ENCODE data around the gene GPR137B.
"Not testable (repeated sequence)": the region's sequence is repeated elsewhere in the genome, so short reads cannot be mapped to it uniquely, and the experiment has no call there.

The GPR137B gene

GRCh38 chr1:236142253-236143103 lies at the start of gene GPR137B:
Gene GPR137B (plus strand): TSS chr1:236142539. CDS start chr1:236142623, 84 bp downstream.
- DNase-seq (ENCODE audit: low spot score) = peak; percentile 68

DNA sequence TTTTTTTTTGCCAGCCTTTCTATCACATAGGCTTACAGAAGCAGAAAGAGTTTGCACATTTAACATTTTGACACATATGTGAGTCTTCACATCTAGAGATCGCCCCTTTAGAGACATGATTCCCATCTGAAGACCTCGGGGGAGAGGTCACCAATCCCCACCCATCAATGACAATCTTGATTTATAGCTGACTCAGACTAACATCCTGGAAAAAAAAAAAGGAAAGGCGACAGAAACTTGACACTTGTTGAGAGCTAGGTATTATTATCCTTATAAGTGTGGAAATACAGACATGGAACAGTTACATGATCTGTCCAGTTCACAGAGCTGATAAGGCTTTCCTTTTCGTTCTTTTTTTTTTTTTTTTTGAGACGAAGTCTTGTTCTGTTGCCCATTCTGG lies 49.4 kb upstream of the GPR137B start:
- no peak for DNase-seq (ENCODE audit: low spot score)

DNA sequence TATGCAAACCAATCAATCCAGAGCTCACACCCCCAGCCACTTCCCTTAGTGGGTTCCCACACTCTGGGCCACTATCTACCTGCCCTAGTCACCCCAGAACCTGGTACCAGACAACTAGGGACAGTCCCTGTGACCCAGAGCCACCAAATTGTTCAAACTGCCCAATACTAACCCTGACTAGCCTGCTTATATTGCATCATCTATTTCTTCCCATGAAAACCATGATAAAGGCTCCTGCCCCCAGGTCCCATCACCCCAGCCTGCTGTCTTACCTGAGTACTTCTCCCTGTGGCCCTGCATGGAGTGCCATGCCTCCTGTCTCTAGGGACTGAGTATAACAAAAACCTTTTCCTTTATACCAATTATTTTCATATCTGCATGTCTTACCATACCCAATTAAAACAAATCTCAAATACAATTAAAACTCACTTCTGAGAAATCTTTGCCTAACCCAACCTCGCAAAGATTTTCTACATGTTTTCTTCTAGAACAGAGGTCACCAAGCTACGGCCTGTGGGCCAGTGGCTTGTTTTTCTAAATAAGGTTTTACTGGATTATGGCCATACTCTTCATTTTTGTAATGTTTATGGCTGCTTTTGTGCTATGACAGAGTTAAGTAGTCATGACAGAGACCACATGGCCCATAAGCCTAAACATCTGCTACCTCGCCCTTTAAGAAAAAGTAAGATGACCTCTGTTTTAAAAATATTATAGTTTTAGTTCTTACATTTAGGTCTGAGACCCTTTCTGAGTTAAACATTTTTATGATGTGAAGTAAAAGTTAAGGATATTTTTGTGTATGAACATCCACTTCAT lies 46.4 kb upstream of the GPR137B start:
- DNase-seq (ENCODE audit: low spot score) = no peak

DNA sequence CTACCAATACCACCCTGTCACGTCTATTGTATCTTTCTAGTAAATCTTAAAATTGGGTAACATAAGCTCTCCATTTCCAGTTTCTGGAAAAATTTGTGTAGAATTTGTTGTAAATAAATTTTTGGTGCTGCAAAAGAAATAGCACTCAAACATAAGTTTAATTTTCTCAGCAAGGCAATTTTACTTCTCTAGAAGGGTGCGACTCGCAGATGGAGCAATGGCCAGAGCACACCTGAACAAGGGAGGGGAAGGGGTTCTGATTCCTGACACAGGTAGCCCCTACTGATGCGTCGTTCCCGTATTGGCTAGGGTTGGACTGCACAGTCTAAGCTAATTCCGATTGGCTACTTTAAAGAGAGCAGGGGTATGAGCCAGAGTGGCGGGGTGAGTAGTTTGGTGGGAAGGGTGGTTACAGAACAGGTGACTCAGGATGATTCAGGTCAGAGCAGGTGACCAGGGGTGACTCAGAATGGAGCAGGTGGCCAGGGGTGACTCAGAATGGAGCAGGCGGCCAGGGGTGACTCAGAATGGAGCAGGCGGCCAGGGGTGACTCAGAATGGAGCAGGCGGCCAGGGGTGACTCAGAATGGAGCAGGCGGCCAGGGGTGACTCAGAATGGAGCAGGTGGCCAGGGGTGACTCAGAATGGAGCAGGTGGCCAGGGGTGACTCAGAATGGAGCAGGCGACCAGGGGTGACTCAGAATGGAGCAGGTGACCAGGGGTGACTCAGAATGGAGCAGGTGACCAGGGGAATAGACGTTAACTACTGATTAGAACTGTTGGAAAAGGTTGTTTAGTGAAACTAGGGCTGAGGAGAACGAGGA lies 45.5 kb upstream of the GPR137B start:
- DNase-seq (ENCODE audit: low spot score) = not testable (repeated sequence)

DNA sequence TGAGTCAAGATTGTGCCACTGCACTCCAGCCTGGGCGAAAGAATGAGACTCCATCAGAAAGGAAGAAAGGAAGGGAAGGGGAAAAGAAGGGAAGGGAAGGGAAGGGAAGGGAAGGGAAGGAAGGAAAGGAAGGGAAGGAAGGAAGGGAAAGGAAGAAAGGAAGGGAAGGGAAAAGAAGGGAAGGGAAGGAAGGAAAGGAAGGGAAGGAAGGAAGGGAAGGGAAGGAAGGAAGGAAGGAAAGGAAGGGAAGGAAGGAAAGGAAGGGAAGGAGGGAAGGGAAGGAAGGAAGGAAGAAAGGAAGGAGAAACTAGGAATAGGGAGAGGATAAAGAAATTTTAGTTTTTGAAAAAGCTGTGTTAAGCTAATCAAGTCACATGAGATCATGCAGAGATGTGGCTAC lies 44.1 kb upstream of the GPR137B start:
- no peak for DNase-seq (ENCODE audit: low spot score)

DNA sequence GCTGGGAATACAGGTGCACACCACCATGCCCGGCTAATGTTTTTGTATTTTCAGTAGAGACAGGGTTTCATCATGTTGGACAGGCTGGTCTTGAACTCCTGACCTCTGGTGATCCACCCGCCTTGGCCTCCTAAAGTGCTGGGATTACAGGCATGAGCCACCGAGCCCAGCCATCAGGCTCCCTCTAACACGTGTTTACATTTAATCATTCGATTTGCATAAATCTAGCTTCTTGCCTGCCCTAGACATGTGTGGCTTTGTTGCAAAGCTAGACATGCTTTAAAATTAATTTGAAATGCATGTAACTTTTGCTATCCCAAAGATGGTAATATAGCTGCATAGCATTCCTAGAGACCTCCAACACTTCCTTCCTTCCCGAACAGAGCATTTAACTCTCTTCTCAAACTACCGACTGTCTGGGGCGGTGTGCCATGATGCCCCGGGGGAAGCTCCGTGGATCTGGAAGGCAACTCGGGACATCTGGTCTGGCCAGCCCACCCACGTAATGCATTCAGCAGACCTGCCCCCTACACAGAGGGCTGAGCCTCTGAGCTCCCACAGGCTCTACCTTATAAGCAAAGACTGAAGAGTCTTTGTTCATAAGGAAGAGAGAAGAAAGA lies 42.9 kb upstream of the GPR137B start:
- no peak for DNase-seq (ENCODE audit: low spot score)

DNA sequence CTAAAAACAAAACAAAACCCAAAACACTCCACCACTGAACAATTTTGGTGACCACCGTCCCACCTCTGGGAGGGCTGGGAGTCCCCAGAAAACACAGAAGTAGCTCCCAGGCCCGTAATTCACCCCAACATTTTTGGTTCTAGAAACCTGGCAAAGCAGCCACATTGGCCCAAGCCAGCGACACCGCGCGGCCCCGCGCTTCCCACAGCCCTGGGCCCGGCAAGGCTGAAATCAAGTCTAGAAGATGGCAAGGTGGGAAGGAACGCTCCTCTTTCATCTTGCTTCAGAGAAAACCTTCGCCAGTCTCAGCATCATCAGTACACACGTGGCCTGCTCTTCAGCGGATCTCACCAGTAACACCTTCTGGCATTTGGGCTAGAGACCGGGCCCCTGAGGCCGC lies 41.5 kb upstream of the GPR137B start:
- no peak for DNase-seq (ENCODE audit: low spot score)

GRCh38 chr1:236101233-236102200 lies 40.8 kb upstream of the GPR137B start:
- no peak for DNase-seq (ENCODE audit: low spot score)

- no peak for DNase-seq (ENCODE audit: low spot score)
Measured at GRCh38 chr1:236102611-236103010, 39.7 kb upstream of the GPR137B start.

DNA sequence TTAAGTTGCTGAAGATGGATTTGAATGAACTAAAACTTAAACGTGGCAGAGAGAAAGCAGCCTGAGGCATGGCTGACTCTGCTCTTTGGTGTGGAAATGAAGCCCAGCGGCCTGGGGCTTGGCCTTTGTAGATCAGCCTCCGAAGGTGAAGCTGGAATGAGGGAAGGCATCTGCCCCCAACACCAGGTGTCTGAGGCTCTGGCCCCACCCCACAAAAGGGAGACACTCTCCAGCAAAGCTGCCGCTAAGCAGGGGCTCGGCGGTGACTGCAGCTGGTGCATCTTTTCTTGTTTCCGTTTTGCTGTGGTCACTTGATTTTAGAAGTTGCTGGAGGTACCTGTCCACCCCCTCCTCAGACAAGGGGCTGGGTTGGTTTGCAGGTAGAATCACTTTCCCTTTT lies 39.3 kb upstream of the GPR137B start:
- DNase-seq (ENCODE audit: low spot score) = no peak

GRCh38 chr1:236103646-236104218 lies 38.6 kb upstream of the GPR137B start:
- peak; percentile 84 for DNase-seq (ENCODE audit: low spot score)

GRCh38 chr1:236107121-236107907 lies 35.0 kb upstream of the GPR137B start:
- DNase-seq (ENCODE audit: low spot score) = no peak

GRCh38 chr1:236108027-236108648 lies 34.2 kb upstream of the GPR137B start:
- DNase-seq (ENCODE audit: low spot score) = no peak

GRCh38 chr1:236110137-236110536 lies 32.2 kb upstream of the GPR137B start:
- no peak for DNase-seq (ENCODE audit: low spot score)

- DNase-seq (ENCODE audit: low spot score) = no peak
Measured at GRCh38 chr1:236111527-236112331, 30.6 kb upstream of the GPR137B start.

GRCh38 chr1:236112332-236112627 lies 30.1 kb upstream of the GPR137B start:
- DNase-seq (ENCODE audit: low spot score) = no peak

DNA sequence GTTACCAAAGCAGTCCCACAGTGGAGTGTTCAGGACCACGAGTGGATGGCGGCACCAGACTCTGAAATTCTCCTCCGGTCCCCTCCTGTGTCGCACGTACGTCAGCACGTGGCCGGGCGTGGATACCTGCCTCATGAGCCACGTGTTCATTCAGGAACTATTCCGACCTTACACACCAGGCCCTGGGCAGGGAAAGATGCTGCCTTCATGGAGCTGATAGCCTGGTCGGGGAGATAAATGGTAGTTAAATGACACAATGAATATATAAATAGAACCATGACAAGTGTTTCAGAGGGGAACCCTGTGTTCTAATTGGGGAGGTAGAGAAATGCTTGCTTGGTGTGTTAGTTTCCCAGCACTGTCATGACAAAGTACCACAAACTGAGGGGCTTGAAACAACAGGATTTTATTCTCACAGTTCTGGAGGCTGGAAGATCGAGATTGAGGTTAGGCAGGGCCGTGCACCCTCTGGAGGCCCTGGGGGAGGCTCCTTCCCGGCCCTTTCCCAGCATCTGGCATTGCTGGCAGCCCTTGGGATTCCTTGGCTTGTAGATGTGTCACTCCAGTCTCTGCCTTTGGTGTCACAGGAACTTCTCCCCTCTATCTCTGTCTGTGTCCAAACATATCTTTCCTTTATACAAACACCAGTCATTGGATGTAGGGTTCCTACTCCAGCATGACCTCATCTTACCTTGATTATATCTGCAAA lies 28.9 kb upstream of the GPR137B start:
- no peak for DNase-seq (ENCODE audit: low spot score)

Data from hepatic stellate cell (primary cell).